ENCODE data around the gene PMVK.

The PMVK gene

DNA sequence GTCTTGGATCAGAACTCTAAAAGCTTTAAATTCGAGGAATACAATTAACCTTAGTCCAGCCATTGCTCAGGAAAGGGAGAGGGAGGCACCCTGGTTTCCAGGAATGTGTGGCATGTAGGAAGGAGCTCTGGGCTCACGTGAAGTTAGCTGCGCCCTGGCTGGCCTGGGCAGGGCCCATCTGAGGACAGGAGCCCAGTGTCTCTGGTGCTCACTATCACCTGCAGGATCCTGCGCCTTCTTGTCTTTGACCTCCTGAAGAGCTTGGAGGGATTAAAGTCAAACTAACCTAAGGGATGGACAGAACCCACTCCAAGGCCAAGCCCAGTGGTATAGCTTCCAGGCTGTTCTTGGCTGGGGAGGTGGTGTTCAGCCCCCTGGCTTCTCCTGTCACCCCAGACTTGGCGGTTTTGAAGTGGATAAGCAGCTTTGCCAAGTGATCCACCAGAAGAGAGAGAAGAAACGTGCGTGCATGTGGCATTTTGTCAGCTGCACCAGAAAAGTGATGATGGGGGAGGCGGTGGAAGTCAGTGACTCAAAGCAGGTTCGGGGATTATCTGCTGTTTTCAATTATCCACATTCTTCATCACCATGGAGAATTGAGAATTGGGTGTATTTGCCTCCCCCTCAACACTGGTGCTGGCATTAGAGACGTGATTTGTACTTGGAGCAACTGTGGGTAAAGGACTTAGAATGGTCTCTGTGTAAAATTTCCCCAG is 54.5 kb downstream of the PMVK start:
- DNase-seq (ENCODE audit: low read depth in 2 of 2) = no peak

- DNase-seq (ENCODE audit: low read depth in 2 of 2) = no peak
Observed at GRCh38 chr1:154880671-154881070, 55.8 kb downstream of the PMVK start.

- no peak for DNase-seq (ENCODE audit: low read depth in 2 of 2)
Observed at GRCh38 chr1:154879038-154879421, 57.5 kb downstream of the PMVK start.

DNA sequence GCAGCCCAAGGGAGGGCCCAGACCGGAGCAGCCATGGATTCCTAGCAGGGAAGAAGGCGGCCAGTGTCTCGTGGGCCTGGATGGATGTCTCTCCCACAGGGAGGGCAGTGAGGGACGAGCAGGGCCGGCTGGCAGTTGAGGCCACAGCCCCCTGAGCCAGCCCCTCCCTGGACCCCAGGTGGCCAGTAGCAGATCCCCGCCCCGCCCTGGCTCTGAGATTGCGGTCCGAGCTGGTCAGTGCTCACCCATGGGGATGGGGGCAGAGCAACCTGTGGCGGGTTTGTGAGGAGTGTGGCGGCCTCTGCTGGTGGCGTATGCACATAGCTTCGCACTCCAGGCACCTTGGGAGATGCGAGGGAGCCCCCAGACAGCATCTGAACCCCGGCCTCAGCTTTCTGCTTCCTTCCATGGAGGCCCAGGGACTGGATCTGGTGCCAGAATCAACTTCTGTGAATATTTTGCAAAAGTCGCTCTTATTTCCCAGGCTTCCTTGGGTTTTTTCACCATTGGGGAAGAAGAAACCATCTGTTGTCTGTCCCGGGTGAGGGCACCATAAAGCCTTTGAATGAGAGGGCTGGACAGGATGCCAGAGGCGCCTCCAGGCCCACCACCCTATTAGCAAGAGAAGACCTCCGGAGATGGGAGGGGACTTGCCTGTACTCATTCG is 58.0 kb downstream of the PMVK start:
- DNase-seq (ENCODE audit: low read depth in 2 of 2) = peak; percentile 54 to 64

DNA sequence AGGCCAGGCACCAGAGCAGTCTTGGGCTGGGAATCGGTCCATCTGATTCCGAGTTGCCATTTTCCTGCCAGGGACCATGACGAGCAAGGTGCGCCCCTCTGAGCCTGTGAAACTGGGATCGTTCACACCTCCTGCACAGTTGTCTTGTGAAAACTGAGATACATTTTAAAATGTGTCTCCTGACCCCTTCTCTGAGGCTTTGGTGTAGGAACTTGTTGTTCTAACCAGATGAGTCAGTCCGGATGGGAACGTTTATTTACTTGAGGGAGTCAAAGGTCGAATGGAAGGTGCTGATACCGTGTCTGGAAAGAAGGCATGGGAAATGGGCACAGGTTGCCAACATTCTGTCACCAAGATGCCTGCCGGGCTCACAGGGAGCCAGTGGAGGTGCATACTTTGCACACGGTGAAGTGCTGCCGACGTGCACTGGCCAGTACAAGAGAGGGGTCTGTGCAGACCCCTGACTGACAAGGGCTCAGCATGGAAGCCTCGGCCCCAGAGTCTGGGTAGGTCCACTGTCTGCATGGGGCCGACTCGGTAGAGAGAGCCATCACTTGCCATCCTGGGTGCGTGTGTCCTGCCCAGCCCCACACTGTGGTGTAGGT is 59.0 kb downstream of the PMVK start:
- no peak for DNase-seq (ENCODE audit: low read depth in 2 of 2)

DNA sequence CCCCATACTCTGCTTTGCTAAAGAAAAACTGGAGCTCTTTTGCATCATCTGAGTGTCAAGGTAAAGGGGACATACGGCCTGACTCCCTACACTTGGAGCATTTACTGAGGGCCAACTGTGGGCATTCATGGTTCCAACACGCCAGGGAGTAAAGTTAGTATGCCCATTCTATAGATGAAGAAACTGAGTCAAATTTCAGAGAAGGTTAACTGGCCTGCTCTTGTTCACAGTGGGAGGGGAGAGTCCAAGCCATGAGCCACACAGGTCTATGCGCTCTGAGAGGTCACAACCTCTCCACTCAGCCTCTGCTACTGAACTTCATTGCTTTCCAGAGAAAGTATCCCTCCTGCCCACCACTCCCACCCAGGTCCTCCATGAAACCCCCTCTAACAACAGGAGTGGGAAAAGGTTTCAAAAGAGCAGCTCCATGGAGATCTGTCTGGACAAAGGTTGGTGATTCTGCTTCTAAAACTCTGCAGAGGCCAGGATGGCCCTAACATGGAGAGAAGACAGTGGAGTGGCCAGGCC is 59.6 kb downstream of the PMVK start:
- no peak for DNase-seq (ENCODE audit: low read depth in 2 of 2)

Measured in stimulated activated CD8-positive, alpha-beta memory T cell treated with anti-CD3 and anti-CD28 coated beads, Interleukin-2, amount 100 ng/mL, for 48 hours (primary cell).